SK-N-SH (cell line): ENCODE results near the gene DEFB131B. TPM values are rescaled to one million over a fixed set of nuclear protein-coding genes. Genes with fewer than 3 reads are reported as not detected.

ENCODE experiments used
- CTCF ChIA-PET: fragments of 300-600, 350-600 bp; formaldehyde crosslinking; extraction: SDS; loops from one replicate; lab custom pipeline; 2021; lab: Yijun Ruan, JAX
- POLR2A ChIA-PET: fragments of 350-600 bp; sonication (Branson Sonifier 250); formaldehyde crosslinking; extraction: SDS; loops from one replicate; lab custom pipeline; 2020; ENCODE audit warnings: antibody characterized with exemption, inconsistent platforms; lab: Yijun Ruan, JAX
- DNase-seq: peaks from one replicate; pipeline ENCODE4 v3.0.0; 2012
- H2AFZ ChIP-seq: fragments of 200-600 bp; sonication (generic); 2 replicates; pipeline ENCODE4 v1.8.1; 2016; ENCODE audit warnings: antibody characterized with exemption, mild to moderate bottlenecking, low read depth
- H3F3A ChIP-seq: fragments of 200-600 bp; sonication (generic); replicated peaks from 2 replicates; pipeline ENCODE3; 2016; ENCODE audit warnings: antibody characterized with exemption, mild to moderate bottlenecking; ENCODE audit not compliant: insufficient read depth
- H3K27ac ChIP-seq, 2 experiments: fragments of 200-500 bp in 1 of 2; fragments of 200-600 bp in 1 of 2; sonication (Bioruptor generic) in 1 of 2; sonication (generic), shearing (Covaris generic) in 1 of 2; 2 replicates each; pipeline versions ENCODE4 v1.5.1 to v1.6.1; 2014 to 2016; ENCODE audit warnings: low read depth in 2 of 2, inconsistent platforms in 1 of 2, low read length in 1 of 2, mild to moderate bottlenecking in 1 of 2, mixed read lengths in 1 of 2
- H3K27me3 ChIP-seq: fragments of 200-600 bp; sonication (generic), shearing (Covaris generic); 2 replicates; pipeline ENCODE4 v1.6.1; 2016; ENCODE audit warnings: mixed run types; ENCODE audit not compliant: insufficient read depth
- H3K36me3 ChIP-seq, 2 experiments: fragments of 200-500 bp in 1 of 2; fragments of 200-600 bp in 1 of 2; sonication (Bioruptor generic) in 1 of 2; sonication (generic) in 1 of 2; replicated peaks in 1 of 2; 2 replicates each; pipeline versions ENCODE3 to v1.5.1; 2014 to 2016; ENCODE audit warnings: low read length in 1 of 2, mild to moderate bottlenecking in 1 of 2; ENCODE audit not compliant: insufficient read depth in 2 of 2, control insufficient read depth in 1 of 2
- H3K4me1 ChIP-seq, 2 experiments: fragments of 200-500 bp in 1 of 2; fragments of 200-600 bp in 1 of 2; sonication (Bioruptor generic) in 1 of 2; sonication (generic), shearing (Covaris generic) in 1 of 2; 2 replicates each; pipeline versions ENCODE4 v1.5.1 to v1.6.1; 2014 to 2016; ENCODE audit warnings: low read depth in 1 of 2, low read length in 1 of 2, mixed run types in 1 of 2; ENCODE audit not compliant: insufficient read depth in 2 of 2, control insufficient read depth in 1 of 2
- H3K4me2 ChIP-seq: fragments of 200-600 bp; sonication (generic), shearing (Covaris generic); 2 replicates; pipeline ENCODE4 v1.6.1; 2017; ENCODE audit warnings: mixed run types
- H3K4me3 ChIP-seq, 2 experiments: fragments of 200-500 bp in 1 of 2; fragments of 200-600 bp in 1 of 2; sonication (Bioruptor generic) in 1 of 2; sonication (generic), shearing (Covaris generic) in 1 of 2; 2 replicates each; pipeline versions ENCODE4 v1.5.1 to v1.8.1; 2014 to 2016; ENCODE audit warnings: low read depth in 2 of 2, inconsistent platforms in 1 of 2, low read length in 1 of 2, mild to moderate bottlenecking in 1 of 2, mixed read lengths in 1 of 2, moderate library complexity in 1 of 2
- H3K79me2 ChIP-seq: fragments of 200-600 bp; sonication (generic); 2 replicates; pipeline ENCODE4 v1.8.1; 2017; ENCODE audit warnings: mild to moderate bottlenecking; ENCODE audit not compliant: insufficient read depth
- H3K9ac ChIP-seq: fragments of 200-600 bp; sonication (generic); 2 replicates; pipeline ENCODE4 v1.6.1; 2017; ENCODE audit warnings: mixed run types
- H3K9me2 ChIP-seq: fragments of 200-600 bp; sonication (generic); 2 replicates; pipeline ENCODE4 v1.6.1; 2017; ENCODE audit warnings: mixed run types
- H3K9me3 ChIP-seq: fragments of 200-600 bp; sonication (generic); 2 replicates; pipeline ENCODE4 v1.6.1; 2017; ENCODE audit warnings: mixed run types, mild to moderate bottlenecking, moderate library complexity
- H4K20me1 ChIP-seq: fragments of 200-600 bp; sonication (generic); 2 replicates; pipeline ENCODE4 v1.6.1; 2017; ENCODE audit warnings: mild to moderate bottlenecking, mixed run types; ENCODE audit not compliant: insufficient read depth
- CHD2 ChIP-seq: fragments of 150-350 bp; IDR thresholded peaks from 2 replicates; pipeline ENCODE4 v1.6.1; 2018; ENCODE audit warnings: low read length; ENCODE audit not compliant: partially characterized antibody
- ELF1 ChIP-seq: IDR thresholded peaks from 2 replicates; pipeline ENCODE4 v1.4.0; 2012
- EP300 ChIP-seq, 2 experiments: IDR thresholded peaks; 2 replicates each; pipeline versions ENCODE4 v1.4.0 to v1.6.1; 2012; ENCODE audit warnings: borderline replicate concordance in 1 of 2, low read depth in 1 of 2, low read length in 1 of 2
- FOXM1 ChIP-seq: IDR thresholded peaks from 2 replicates; pipeline ENCODE4 v1.4.0; 2012; ENCODE audit warnings: low read depth, mild to moderate bottlenecking
- GABPA ChIP-seq: IDR thresholded peaks from 2 replicates; pipeline ENCODE4 v1.4.0; 2012; ENCODE audit warnings: low read depth, mild to moderate bottlenecking
- GATA2 ChIP-seq: sonication (generic); formaldehyde crosslinking; IDR thresholded peaks from 2 replicates; pipeline ENCODE4 v1.5.0; 2020; ENCODE audit warnings: mild to moderate bottlenecking, missing genetic modification reagents
- JUND ChIP-seq: IDR thresholded peaks from 2 replicates; pipeline ENCODE4 v1.4.0; 2012
- MAX ChIP-seq: IDR thresholded peaks from 2 replicates; pipeline ENCODE4 v1.4.0; 2012; ENCODE audit warnings: low read depth
- MEF2A ChIP-seq: IDR thresholded peaks from 2 replicates; pipeline ENCODE4 v1.4.0; 2012; ENCODE audit warnings: low read depth, borderline replicate concordance
- MXI1 ChIP-seq: IDR thresholded peaks from 2 replicates; pipeline ENCODE4 v1.6.1; 2012; ENCODE audit warnings: mild to moderate bottlenecking, low read depth, low read length, improper control_type of control experiment
- POLR2AphosphoS5 ChIP-seq: IDR thresholded peaks from 2 replicates; pipeline ENCODE4 v1.6.1; 2012; ENCODE audit warnings: low read depth, low read length
- RCOR1 ChIP-seq: fragments of 150-350 bp; IDR thresholded peaks from 2 replicates; pipeline ENCODE4 v1.6.1; 2017; ENCODE audit warnings: antibody characterized with exemption, low read length
- RFX5 ChIP-seq: IDR thresholded peaks from 2 replicates; pipeline ENCODE4 v1.6.1; 2012; ENCODE audit warnings: mild to moderate bottlenecking, improper control_type of control experiment, low read length
- SIN3A ChIP-seq: IDR thresholded peaks from 2 replicates; pipeline ENCODE4 v1.6.1; 2012; ENCODE audit warnings: low read depth, mild to moderate bottlenecking, low read length, moderate library complexity, borderline replicate concordance
- TAF1 ChIP-seq: IDR thresholded peaks from 2 replicates; pipeline ENCODE4 v1.6.1; 2012; ENCODE audit warnings: low read depth, mild to moderate bottlenecking, low read length, moderate library complexity, borderline replicate concordance
- TCF12 ChIP-seq: IDR thresholded peaks from 2 replicates; pipeline ENCODE4 v1.4.0; 2012
- USF1 ChIP-seq: IDR thresholded peaks from 2 replicates; pipeline ENCODE4 v1.4.0; 2012; ENCODE audit warnings: low read depth, borderline replicate concordance
- YY1 ChIP-seq: IDR thresholded peaks from 2 replicates; pipeline ENCODE4 v1.4.0; 2012; ENCODE audit warnings: low read depth, mild to moderate bottlenecking
- ZBTB33 ChIP-seq: IDR thresholded peaks from 2 replicates; pipeline ENCODE4 v1.4.0; 2012; ENCODE audit warnings: low read depth, borderline replicate concordance
- WGBS: methylation state at CpG from one replicate; pipeline ENCODE4 v1.1.6; 2017; ENCODE audit warnings: low lambda C conversion rate; 5-methylcytosine and 5-hydroxymethylcytosine counted together
- polyA plus RNA-seq, 3 experiments: library from polyadenylated mRNA; depleted of rRNA; stranded (reverse); fragments of >200 nt; gene quantifications; 2 replicates each; pipeline ENCODE4 v1.2.3, GENCODE V29; 2012

DEFB131B gene
- polyA plus RNA-seq, 1 of the 3 experiments (the other 2 are of a cell fraction): not detected

GRCh38 chr11:71927820-71928736, 49.8 kb downstream of the DEFB131B start, which contains the start of gene XNDC1N:
XNDC1N (minus strand) TSS chr11:71928594; CDS start chr11:71923353, 5,241 bp downstream.
- Histone ChIP-seq H4K20me1 (peaks cover 13% of the 10 kb centered on the region; the same call in 1 of the 2 replicates), H3K9ac (peak within 1 kb of the TSS; percentile 92), H3F3A (peaks cover 9% of the 10 kb centered on the region), H2AFZ (peak within 1 kb of the TSS; percentile 97), H3K9me3 (no peaks in the 10 kb centered on the region), H3K27ac (peak within 1 kb of the TSS; percentile 92 to 98), H3K36me3 (peaks cover 3 to 9% of the 10 kb centered on the region in 2 experiments), H3K79me2 (peaks cover 67% of the 10 kb centered on the region), H3K9me2 (no peaks in the 10 kb centered on the region), H3K4me2 (peak within 1 kb of the TSS; percentile 95), H3K27me3 (no peaks in the 10 kb centered on the region), H3K4me1 (peaks cover 7 to 16% of the 10 kb centered on the region in 2 experiments; a peak in 3 of 4 replicates), H3K4me3 (peak within 1 kb of the TSS; percentile 83 to 87)
- 2% methylated on average over 40 of the region's 40 CpGs for WGBS
- TF ChIP-seq YY1: no peak
- TF ChIP-seq TCF12: no peak
- TF ChIP-seq GABPA: peak; percentile 90
- TF ChIP-seq RCOR1: peak; percentile 55
- TF ChIP-seq MEF2A: no peak
- TF ChIP-seq POLR2AphosphoS5: 0 out of 2 replicates have a peak, but pooled peaks have one; percentile 38
- TF ChIP-seq FOXM1: no peak
- TF ChIP-seq MXI1: no peak; the same call in 1 of the 2 replicates
- TF ChIP-seq RFX5: no peak
- TF ChIP-seq CHD2: peak; percentile 70
- TF ChIP-seq MAX: peak; percentile 67
- TF ChIP-seq USF1: no peak
- TF ChIP-seq ZBTB33: no peak
- TF ChIP-seq ELF1: peak; percentile 97
- TF ChIP-seq TAF1: peak; percentile 21; the same call in 1 of the 2 replicates
- peak; percentile 53; the same call in 1 of the 2 replicates for TF ChIP-seq SIN3A
- TF ChIP-seq EP300 (IDR thresholded peaks at IDR 0.05; ENCODE audit: borderline replicate concordance in 1 of 2, low read depth in 1 of 2, low read length in 1 of 2): peak in 1 of 2 experiments; percentile 31; a peak in 1 of 4 replicates
- no peak for TF ChIP-seq JUND
- no peak for TF ChIP-seq GATA2 (CRISPR knock-in tag)
- DNase-seq: peak; percentile 82
- ChIA-PET CTCF (interaction anchor here (0.7 to 2.1 kb wide), 8 partner anchors 11 to 503 kb away, joined by 3 to 6 read pairs (median 3); no protein-coding TSS in a partner anchor), POLR2A (interaction anchor here (0.5 to 2.3 kb wide), 4 partner anchors 9 to 185 kb away, joined by 3 to 8 read pairs (median 3); partner anchors contain the start of gene ANAPC15)
